B cell (primary cell): ENCODE data around the gene CSRP2.

ENCODE experiments used
- EZH2 ChIP-seq: IDR thresholded peaks from 2 replicates; pipeline ENCODE4 v1.6.1; 2012; ENCODE audit warnings: borderline replicate concordance, low read depth, mild to moderate bottlenecking, moderate library complexity, low read length; ENCODE audit not compliant: insufficient read depth, poor library complexity, severe bottlenecking
- TF ChIP-seq, protein P1 (sequence below): fragments of 200-600 bp; IDR thresholded peaks from one replicate; pipeline ENCODE4 v1.8.0; 2022; ENCODE audit warnings: antibody characterized with exemption, mild to moderate bottlenecking

DNA sequence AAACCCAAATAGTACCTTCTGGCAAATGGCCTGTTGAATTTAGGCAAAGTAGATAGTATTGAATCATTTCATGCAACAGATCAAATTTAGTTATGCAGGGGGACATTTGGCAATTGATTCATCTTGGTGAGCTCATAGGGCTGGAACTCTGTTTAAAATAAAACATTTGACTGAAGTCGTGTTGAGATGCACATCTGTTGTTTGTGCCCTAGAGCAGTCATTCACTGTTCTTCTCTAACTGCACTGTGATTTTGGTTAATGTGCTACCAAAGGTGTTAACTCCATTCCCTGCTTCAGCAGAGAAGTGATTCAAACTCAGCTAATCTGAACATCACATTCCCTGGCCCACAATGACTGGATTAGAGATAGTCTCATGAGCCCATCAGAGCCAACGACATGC, 44.0 kb upstream of the CSRP2 start:
- TF ChIP-seq, protein P1, sequence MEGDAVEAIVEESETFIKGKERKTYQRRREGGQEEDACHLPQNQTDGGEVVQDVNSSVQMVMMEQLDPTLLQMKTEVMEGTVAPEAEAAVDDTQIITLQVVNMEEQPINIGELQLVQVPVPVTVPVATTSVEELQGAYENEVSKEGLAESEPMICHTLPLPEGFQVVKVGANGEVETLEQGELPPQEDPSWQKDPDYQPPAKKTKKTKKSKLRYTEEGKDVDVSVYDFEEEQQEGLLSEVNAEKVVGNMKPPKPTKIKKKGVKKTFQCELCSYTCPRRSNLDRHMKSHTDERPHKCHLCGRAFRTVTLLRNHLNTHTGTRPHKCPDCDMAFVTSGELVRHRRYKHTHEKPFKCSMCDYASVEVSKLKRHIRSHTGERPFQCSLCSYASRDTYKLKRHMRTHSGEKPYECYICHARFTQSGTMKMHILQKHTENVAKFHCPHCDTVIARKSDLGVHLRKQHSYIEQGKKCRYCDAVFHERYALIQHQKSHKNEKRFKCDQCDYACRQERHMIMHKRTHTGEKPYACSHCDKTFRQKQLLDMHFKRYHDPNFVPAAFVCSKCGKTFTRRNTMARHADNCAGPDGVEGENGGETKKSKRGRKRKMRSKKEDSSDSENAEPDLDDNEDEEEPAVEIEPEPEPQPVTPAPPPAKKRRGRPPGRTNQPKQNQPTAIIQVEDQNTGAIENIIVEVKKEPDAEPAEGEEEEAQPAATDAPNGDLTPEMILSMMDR, result no peak
- TF ChIP-seq EZH2, result no peak
